Astrocyte (in vitro differentiated cells and primary cell): Measurements from ENCODE around the gene POLD3.

Experiments used
- CTCF ChIP-seq: IDR thresholded peaks from 2 replicates; pipeline ENCODE4 v1.5.1; 2011; ENCODE audit warnings: low read depth, mild to moderate bottlenecking, inconsistent platforms, low read length, moderate library complexity; ENCODE audit not compliant: insufficient read depth
- EZH2 ChIP-seq: IDR thresholded peaks from 2 replicates; pipeline ENCODE4 v1.6.1; 2012; ENCODE audit warnings: mild to moderate bottlenecking, low read length, inconsistent platforms; ENCODE audit not compliant: insufficient read depth

DNA sequence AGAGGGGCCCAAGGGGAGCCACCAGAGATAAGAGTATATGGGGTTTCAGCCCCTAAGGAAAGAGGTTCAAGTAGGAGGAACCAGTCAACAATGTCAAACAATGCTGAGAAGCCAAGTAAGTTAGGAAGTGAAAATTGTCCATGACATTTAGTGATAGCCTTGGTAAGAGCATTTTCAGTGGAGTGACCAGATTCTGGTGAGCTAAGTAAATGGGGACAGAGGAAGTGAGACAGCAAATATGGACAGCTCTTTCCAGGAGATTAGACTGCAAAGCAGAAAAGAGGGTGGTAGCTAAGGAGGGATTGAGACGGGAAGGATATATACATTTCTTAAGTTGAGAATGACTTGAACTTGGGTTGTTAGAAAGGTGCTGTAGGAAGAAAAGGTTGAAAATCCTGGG, 22.9 kb downstream of the POLD3 start:
- TF ChIP-seq CTCF (no peak), EZH2 (no peak)
